Middle frontal gyrus (tissue), 1 donor: Measurements from ENCODE around the gene KCNH5.
"Not testable (repeated sequence)": the region's sequence is repeated elsewhere in the genome, so short reads cannot be mapped to it uniquely, and the experiment has no call there.

Experiments
- DNase-seq: peaks from one replicate; pipeline ENCODE4 v3.0.0-alpha.2; 2015; ENCODE audit warnings: low spot score; ENCODE audit errors: extremely low spot score

The KCNH5 gene

GRCh38 chr14:62894736-62895135 lies 150.5 kb downstream of the KCNH5 start:
- no peak for DNase-seq

GRCh38 chr14:62889364-62889763 lies 155.9 kb downstream of the KCNH5 start:
- DNase-seq: no peak

GRCh38 chr14:62886461-62886860 lies 158.8 kb downstream of the KCNH5 start:
- DNase-seq: no peak

GRCh38 chr14:62885451-62885850 lies 159.8 kb downstream of the KCNH5 start:
- DNase-seq: no peak

- DNase-seq: no peak
These were observed 162.3 kb downstream of the KCNH5 start for GRCh38 chr14:62882967-62883366.

- DNase-seq: no peak
These were observed 178.9 kb downstream of the KCNH5 start for GRCh38 chr14:62866376-62866775.

GRCh38 chr14:62864588-62864987 lies 180.7 kb downstream of the KCNH5 start:
- DNase-seq: no peak

- not testable (repeated sequence) for DNase-seq
These were observed 187.2 kb downstream of the KCNH5 start for GRCh38 chr14:62858011-62858410.

GRCh38 chr14:62854951-62855350 lies 190.3 kb downstream of the KCNH5 start:
- DNase-seq: no peak

GRCh38 chr14:62847168-62847567 lies 198.1 kb downstream of the KCNH5 start:
- DNase-seq: no peak

- DNase-seq: no peak
These were observed 200.7 kb downstream of the KCNH5 start for GRCh38 chr14:62844546-62844945.

GRCh38 chr14:62824086-62824485 lies 221.2 kb downstream of the KCNH5 start:
- no peak for DNase-seq

- DNase-seq: no peak
These were observed 225.3 kb downstream of the KCNH5 start for GRCh38 chr14:62819931-62820330.

GRCh38 chr14:62807636-62808035 lies 237.6 kb downstream of the KCNH5 start:
- DNase-seq: no peak

- no peak for DNase-seq
These were observed 244.7 kb downstream of the KCNH5 start for GRCh38 chr14:62800577-62800976.

- DNase-seq: no peak
These were observed 248.8 kb downstream of the KCNH5 start for GRCh38 chr14:62796431-62796830.

- DNase-seq: no peak
These were observed 252.7 kb downstream of the KCNH5 start for GRCh38 chr14:62792578-62792977.

- not testable (repeated sequence) for DNase-seq
These were observed 263.9 kb downstream of the KCNH5 start for GRCh38 chr14:62781328-62781727.

- DNase-seq: no peak
These were observed 266.4 kb downstream of the KCNH5 start for GRCh38 chr14:62778852-62779251.

GRCh38 chr14:62778310-62778709 lies 266.9 kb downstream of the KCNH5 start:
- DNase-seq: no peak

- no peak for DNase-seq
These were observed 267.7 kb downstream of the KCNH5 start for GRCh38 chr14:62777510-62777909.

GRCh38 chr14:62776300-62776699 lies 269.0 kb downstream of the KCNH5 start:
- DNase-seq: no peak

- DNase-seq: no peak
These were observed 276.5 kb downstream of the KCNH5 start for GRCh38 chr14:62768753-62769152.

- no peak for DNase-seq
These were observed 281.3 kb downstream of the KCNH5 start for GRCh38 chr14:62763951-62764350.
